Tibial artery (tissue), 4 donors: Measurements from ENCODE around the gene PARD6B.

Experiments used
- DNase-seq, 2 donors: peaks; one replicate each; pipeline ENCODE4 v3.0.0-alpha.2; 2019
- H3K27ac ChIP-seq, 2 donors: fragments of 200-600 bp; sonication (generic) in 1 of 2; 1 replicate in 1 of 2; 2 replicates in 1 of 2; pipeline ENCODE4 v1.5.1; 2018 to 2019; ENCODE audit warnings: mild to moderate bottlenecking in 1 of 2
- H3K27me3 ChIP-seq, 2 donors: fragments of 200-600 bp; sonication (generic) in 1 of 2; one replicate each; pipeline versions ENCODE4 v1.5.1 to v1.6.0; 2016 to 2019
- H3K36me3 ChIP-seq, 3 donors: fragments of 200-600 bp; sonication (generic) in 2 of 3; one replicate each; pipeline ENCODE4 v1.5.1; 2016 to 2019; ENCODE audit warnings: mild to moderate bottlenecking in 2 of 3
- H3K4me1 ChIP-seq, 4 donors: fragments of 200-600 bp; sonication (generic) in 2 of 4; 1 replicate in 3 of 4; 2 replicates in 1 of 4; pipeline ENCODE4 v1.5.1; 2016 to 2019
- H3K4me3 ChIP-seq, 2 donors: fragments of 200-600 bp; sonication (generic) in 1 of 2; 1 replicate in 1 of 2; 2 replicates in 1 of 2; pipeline ENCODE4 v1.5.1; 2018 to 2019; ENCODE audit warnings: mild to moderate bottlenecking in 2 of 2
- H3K9me3 ChIP-seq, 3 donors: fragments of 200-600 bp; sonication (generic) in 1 of 3; one replicate each; pipeline ENCODE4 v1.5.1; 2016 to 2019
- CTCF ChIP-seq, 2 experiments: fragments of 200-600 bp in 1 of 2; fragments of 450-650 bp in 1 of 2; IDR thresholded peaks; one replicate each; pipeline ENCODE4 v1.5.1; 2017 to 2019; ENCODE audit warnings: antibody characterized with exemption in 2 of 2, mild to moderate bottlenecking in 1 of 2, moderate library complexity in 1 of 2
- intact Hi-C: fragments of 100-400 bp; cut with DNase I; formaldehyde crosslinking; loops from one replicate; pipeline ENCODE4 v1.15.0; 2023; ENCODE audit warnings: low total_unique reads

The PARD6B gene

GRCh38 chr20:50783390-50783789, 52.0 kb downstream of the PARD6B start:
- Histone ChIP-seq H3K4me3 (no peak overlapping the region), H3K27ac (no peak overlapping the region), H3K9me3 (no peaks in the 10 kb centered on the region), H3K4me1 (no peaks in the 10 kb centered on the region), H3K27me3 (peaks cover 0 to 13% of the 10 kb centered on the region in 2 donors), H3K36me3 (no peaks in the 10 kb centered on the region)
- intact Hi-C loops: no loop called here
- DNase-seq: no peak
- TF ChIP-seq CTCF (IDR thresholded peaks at IDR 0.05): no peak

- Histone ChIP-seq H3K36me3 (no peaks in the 10 kb centered on the region), H3K27me3 (peaks cover 0 to 11% of the 10 kb centered on the region in 2 donors), H3K4me1 (no peaks in the 10 kb centered on the region), H3K27ac (no peak overlapping the region), H3K9me3 (no peaks in the 10 kb centered on the region), H3K4me3 (no peak overlapping the region)
- no peak for TF ChIP-seq CTCF (IDR thresholded peaks at IDR 0.05)
- intact Hi-C loops: no loop called here
- DNase-seq: no peak
These were observed 52.5 kb downstream of the PARD6B start for GRCh38 chr20:50783903-50784302.

GRCh38 chr20:50784464-50784863, 53.1 kb downstream of the PARD6B start:
- intact Hi-C loops: no loop called here
- TF ChIP-seq CTCF (IDR thresholded peaks at IDR 0.05): no peak

GRCh38 chr20:50786703-50787102, 55.3 kb downstream of the PARD6B start:
- intact Hi-C loops: no loop called here
- Histone ChIP-seq H3K4me1 (peaks cover 0 to 15% (median 11%) of the 10 kb centered on the region in 4 donors), H3K9me3 (no peaks in the 10 kb centered on the region), H3K4me3 (no peak overlapping the region), H3K27ac (no peak overlapping the region), H3K36me3 (no peaks in the 10 kb centered on the region), H3K27me3 (peaks cover 0 to 5% of the 10 kb centered on the region in 2 donors)
- TF ChIP-seq CTCF (IDR thresholded peaks at IDR 0.05): no peak
- DNase-seq: no peak

More at GRCh38 chr20:50784464-50784863, 53.1 kb downstream of the PARD6B start:
- DNase-seq: no peak
- Histone ChIP-seq H3K27ac (no peak overlapping the region), H3K4me3 (no peak overlapping the region), H3K27me3 (peaks cover 0 to 8% of the 10 kb centered on the region in 2 donors), H3K4me1 (no peaks in the 10 kb centered on the region), H3K9me3 (no peaks in the 10 kb centered on the region), H3K36me3 (no peaks in the 10 kb centered on the region)

- no peak for DNase-seq
- Histone ChIP-seq H3K9me3 (no peaks in the 10 kb centered on the region), H3K4me3 (no peak overlapping the region), H3K27me3 (peaks cover 0 to 3% of the 10 kb centered on the region in 2 donors), H3K4me1 (peaks cover 0 to 15% (median 11%) of the 10 kb centered on the region in 4 donors), H3K36me3 (no peaks in the 10 kb centered on the region), H3K27ac (no peak overlapping the region)
- intact Hi-C loops: no loop called here
- TF ChIP-seq CTCF (IDR thresholded peaks at IDR 0.05): no peak
These were observed 55.8 kb downstream of the PARD6B start for GRCh38 chr20:50787181-50787580.
